ENCODE measurements around the gene ANKRD37. TPM values are rescaled to one million over a fixed set of nuclear protein-coding genes. Genes with fewer than 3 reads are reported as not detected.
A peak's percentile ranks its signal among the peaks of the same experiment; 100 is the strongest.

The ANKRD37 gene
- total RNA-seq, 1 donor: 5.0 TPM

GRCh38 chr4:185395238-185395955 is 1.2 kb upstream of the ANKRD37 start, which contains the start of gene LRP2BP:
Gene LRP2BP, minus strand, starts transcription at chr4:185395924. Its CDS starts 17,738 bp downstream, at chr4:185378186.
- DNase-seq (ENCODE audit: low read depth): peak; percentile 94
- no peak for TF ChIP-seq CTCF (IDR thresholded peaks at IDR 0.05; ENCODE audit: insufficient read depth, low read length)
- H3K4me3 ChIP-seq (ENCODE audit: low read depth, low read length): peak within 1 kb of the TSS; percentile 82

GRCh38 chr4:185395956-185396723 is 501 bp upstream of the ANKRD37 start:
- H3K4me3 ChIP-seq (ENCODE audit: low read depth, low read length): peak overlapping the region; percentile 82
- peak; percentile 96 for DNase-seq (ENCODE audit: low read depth)
- TF ChIP-seq CTCF (IDR thresholded peaks at IDR 0.05; ENCODE audit: insufficient read depth, low read length): no peak

- DNase-seq (ENCODE audit: low read depth): no peak
- H3K4me3 ChIP-seq (ENCODE audit: low read depth, low read length): no peak overlapping the region
- TF ChIP-seq CTCF (IDR thresholded peaks at IDR 0.05; ENCODE audit: insufficient read depth, low read length): no peak
These were observed 2.0 kb downstream of the ANKRD37 start for GRCh38 chr4:185398618-185399017.

GRCh38 chr4:185399466-185399865 is 2.8 kb downstream of the ANKRD37 start:
- TF ChIP-seq CTCF (IDR thresholded peaks at IDR 0.05; ENCODE audit: insufficient read depth, low read length): no peak
- DNase-seq (ENCODE audit: low read depth): no peak

GRCh38 chr4:185404031-185404430 is 7.4 kb downstream of the ANKRD37 start:
- no peak overlapping the region for H3K4me3 ChIP-seq (ENCODE audit: low read depth, low read length)
- no peak for TF ChIP-seq CTCF (IDR thresholded peaks at IDR 0.05; ENCODE audit: insufficient read depth, low read length)
- DNase-seq (ENCODE audit: low read depth): no peak

More at GRCh38 chr4:185399466-185399865, 2.8 kb downstream of the ANKRD37 start:
- no peak overlapping the region for H3K4me3 ChIP-seq (ENCODE audit: low read depth, low read length)

- no peak for DNase-seq (ENCODE audit: low read depth)
- H3K4me3 ChIP-seq (ENCODE audit: low read depth, low read length): no peak overlapping the region
- TF ChIP-seq CTCF (IDR thresholded peaks at IDR 0.05; ENCODE audit: insufficient read depth, low read length): no peak
These were observed 8.8 kb downstream of the ANKRD37 start for GRCh38 chr4:185405296-185405999.
